ENCODE data around the gene ASB16. TPM values are rescaled to one million over a fixed set of nuclear protein-coding genes. Genes with fewer than 3 reads are reported as not detected.

Gene ASB16
- total and polyA plus RNA-seq, 10 donors = 0.09 to 0.57 (median 0.16) TPM; not detected in 7

DNA sequence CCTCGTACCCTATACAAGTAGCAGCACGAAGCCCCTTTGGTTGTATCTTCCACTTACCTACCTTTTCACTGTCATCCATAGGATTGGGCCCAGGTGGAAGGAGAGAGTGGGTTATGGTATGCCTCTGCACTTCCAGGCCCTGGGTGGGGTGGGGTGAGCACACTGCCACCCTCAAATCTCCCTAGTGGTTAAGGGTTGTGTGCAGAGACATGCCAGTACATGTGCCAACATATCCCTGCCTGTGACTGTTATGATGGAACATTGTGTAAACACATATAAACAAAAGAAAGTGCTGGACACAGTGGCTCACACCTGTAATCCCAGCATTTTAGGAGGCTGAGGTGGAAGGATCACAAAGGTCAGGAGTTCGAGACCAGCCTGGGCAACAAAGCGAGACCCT lies 17.6 kb upstream of the ASB16 start:
- H3K4me1 ChIP-seq = peaks cover 0 to 10% (median 0%) of the 10 kb centered on the region in 6 donors
- H3K36me3 ChIP-seq = peaks cover 0 to 59% (median 0%) of the 10 kb centered on the region in 6 donors
- TF ChIP-seq POLR2A (IDR thresholded peaks at IDR 0.05) (no peak), POLR2AphosphoS5 (IDR thresholded peaks at IDR 0.05) (no peak)
- TF ChIP-seq, protein P1, sequence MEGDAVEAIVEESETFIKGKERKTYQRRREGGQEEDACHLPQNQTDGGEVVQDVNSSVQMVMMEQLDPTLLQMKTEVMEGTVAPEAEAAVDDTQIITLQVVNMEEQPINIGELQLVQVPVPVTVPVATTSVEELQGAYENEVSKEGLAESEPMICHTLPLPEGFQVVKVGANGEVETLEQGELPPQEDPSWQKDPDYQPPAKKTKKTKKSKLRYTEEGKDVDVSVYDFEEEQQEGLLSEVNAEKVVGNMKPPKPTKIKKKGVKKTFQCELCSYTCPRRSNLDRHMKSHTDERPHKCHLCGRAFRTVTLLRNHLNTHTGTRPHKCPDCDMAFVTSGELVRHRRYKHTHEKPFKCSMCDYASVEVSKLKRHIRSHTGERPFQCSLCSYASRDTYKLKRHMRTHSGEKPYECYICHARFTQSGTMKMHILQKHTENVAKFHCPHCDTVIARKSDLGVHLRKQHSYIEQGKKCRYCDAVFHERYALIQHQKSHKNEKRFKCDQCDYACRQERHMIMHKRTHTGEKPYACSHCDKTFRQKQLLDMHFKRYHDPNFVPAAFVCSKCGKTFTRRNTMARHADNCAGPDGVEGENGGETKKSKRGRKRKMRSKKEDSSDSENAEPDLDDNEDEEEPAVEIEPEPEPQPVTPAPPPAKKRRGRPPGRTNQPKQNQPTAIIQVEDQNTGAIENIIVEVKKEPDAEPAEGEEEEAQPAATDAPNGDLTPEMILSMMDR (IDR thresholded peaks at IDR 0.05 in 8 of 11, conservative IDR thresholded peaks at IDR 0.05 in 3 of 11) = no peak
- H3K27ac ChIP-seq = no peak overlapping the region
- no peak for DNase-seq
- WGBS, 5 donors = 95 to 99% (median 98%) methylated on average over 4 of the region's 4 CpGs
- no peaks in the 10 kb centered on the region for H3K9me3 ChIP-seq
- intact Hi-C loops (cut with DNase I; ENCODE audit: low total_unique reads) = no loop called here
- H3K27me3 ChIP-seq (replicated peaks in 1 of 7) = no peaks in the 10 kb centered on the region
- no peak overlapping the region for H3K4me3 ChIP-seq

DNA sequence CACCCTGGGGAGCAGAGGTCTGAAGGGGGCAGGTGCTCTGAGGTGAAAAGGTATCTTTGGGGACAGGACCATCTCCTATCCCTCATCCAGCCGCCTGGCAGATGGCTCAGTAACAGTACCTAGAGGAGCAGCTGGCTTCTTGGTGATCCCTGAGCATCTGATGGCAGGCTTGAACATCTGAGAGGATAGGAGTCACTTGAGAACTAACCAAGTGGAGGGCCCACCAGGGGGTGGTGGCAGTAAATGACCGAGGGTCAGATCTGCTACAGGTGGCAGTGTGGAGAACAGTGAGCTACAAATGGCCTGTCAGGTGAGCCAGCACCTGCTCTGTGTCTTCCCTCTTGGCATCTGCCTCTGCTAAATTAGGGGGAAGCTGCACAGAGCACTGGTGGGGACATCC lies 15.0 kb upstream of the ASB16 start:
- Histone ChIP-seq H3K4me1 (no peaks in the 10 kb centered on the region), H3K4me3 (no peak overlapping the region), H3K27me3 (replicated peaks in 1 of 7) (no peaks in the 10 kb centered on the region), H3K36me3 (peaks cover 0 to 73% (median 0%) of the 10 kb centered on the region in 6 donors), H3K27ac (no peak overlapping the region), H3K9me3 (no peaks in the 10 kb centered on the region)
- intact Hi-C loops (cut with DNase I; ENCODE audit: low total_unique reads) = no loop called here
- DNase-seq = no peak
- WGBS, 5 donors = 91 to 98% (median 93%) methylated on average over 2 of the region's 2 CpGs
- TF ChIP-seq POLR2AphosphoS5 (IDR thresholded peaks at IDR 0.05) (no peak), POLR2A (IDR thresholded peaks at IDR 0.05) (no peak)
- TF ChIP-seq, protein P1 (IDR thresholded peaks at IDR 0.05 in 8 of 11, conservative IDR thresholded peaks at IDR 0.05 in 3 of 11) = no peak

DNA sequence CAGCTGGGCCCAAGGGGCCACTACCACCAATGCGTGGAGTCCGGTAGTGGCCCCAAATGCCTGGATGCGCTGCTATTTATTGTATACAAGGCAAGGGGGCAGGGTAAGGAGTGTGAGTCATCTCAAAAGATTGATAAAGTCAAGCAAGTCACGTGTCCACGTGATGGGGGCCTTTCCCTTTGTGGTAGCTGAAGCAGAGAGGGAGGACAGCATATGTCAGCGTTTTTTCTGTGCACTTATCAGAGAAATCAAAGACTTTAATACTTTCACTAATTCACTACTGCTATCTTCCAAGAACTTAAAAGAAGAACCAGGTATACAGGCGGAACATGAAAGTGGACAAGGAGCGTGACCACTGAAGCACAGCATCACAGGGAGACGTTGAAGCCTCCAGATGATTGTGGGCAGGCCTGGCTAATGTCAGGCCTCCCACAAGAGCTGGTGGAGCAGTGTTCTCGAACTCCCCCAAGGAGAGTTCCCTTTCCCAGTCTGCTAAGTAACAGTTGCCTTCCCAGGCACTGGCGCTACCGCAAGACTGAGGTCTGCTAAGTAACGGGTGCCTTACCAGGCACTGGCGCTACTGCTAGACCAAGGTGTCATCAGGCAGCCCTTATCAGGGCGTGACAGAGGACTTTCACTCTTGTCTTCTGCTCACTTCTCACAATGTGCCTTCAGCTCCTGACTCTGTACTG lies 10.8 kb upstream of the ASB16 start:
- 77 to 90% (median 86%) methylated on average over 15 of the region's 15 CpGs for WGBS, 5 donors
- no peak for DNase-seq
- no peak overlapping the region for H3K4me3 ChIP-seq
- intact Hi-C loops (cut with DNase I; ENCODE audit: low total_unique reads) = loop anchor here (10.0 kb wide), 1 partner anchor 215 kb away; the partner anchor contains the start of gene PPY
- no peaks in the 10 kb centered on the region for H3K27me3 ChIP-seq (replicated peaks in 1 of 7)
- H3K27ac ChIP-seq = no peak overlapping the region
- H3K36me3 ChIP-seq = peaks cover 0 to 61% (median 0%) of the 10 kb centered on the region in 6 donors
- H3K4me1 ChIP-seq = no peaks in the 10 kb centered on the region
- H3K9me3 ChIP-seq = no peaks in the 10 kb centered on the region
- no peak for TF ChIP-seq POLR2AphosphoS5 (IDR thresholded peaks at IDR 0.05)
- TF ChIP-seq, protein P1 (IDR thresholded peaks at IDR 0.05 in 8 of 11, conservative IDR thresholded peaks at IDR 0.05 in 3 of 11) = no peak
- no peak for TF ChIP-seq POLR2A (IDR thresholded peaks at IDR 0.05)

DNA sequence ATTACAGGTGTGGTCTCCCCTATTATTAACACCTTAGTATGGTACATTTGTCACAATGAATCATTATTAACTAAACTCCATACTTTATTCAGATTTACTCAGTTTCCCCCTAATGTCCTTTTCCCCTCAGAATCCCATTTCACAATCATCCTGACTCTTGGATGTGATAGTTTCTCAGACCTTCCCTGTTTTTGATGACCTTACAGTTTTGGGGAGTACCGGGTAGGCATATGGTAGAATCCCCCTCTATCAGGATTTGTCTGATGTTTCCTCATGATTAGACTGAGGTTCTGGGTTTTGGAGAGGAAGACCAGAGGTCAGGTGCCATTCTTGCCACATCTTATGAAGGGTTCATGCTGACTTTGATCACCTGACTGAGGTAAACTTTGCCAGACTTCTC lies 6.0 kb upstream of the ASB16 start:
- intact Hi-C loops (cut with DNase I; ENCODE audit: low total_unique reads) = loop anchor here (10.0 kb wide), 1 partner anchor 220 kb away; the partner anchor contains the start of gene PPY
- no peak for DNase-seq

More for the DNA sequence above, 6.0 kb upstream of the ASB16 start:
- TF ChIP-seq POLR2A (IDR thresholded peaks at IDR 0.05) (no peak), POLR2AphosphoS5 (IDR thresholded peaks at IDR 0.05) (no peak)
- TF ChIP-seq, protein P1 (IDR thresholded peaks at IDR 0.05 in 8 of 11, conservative IDR thresholded peaks at IDR 0.05 in 3 of 11) = no peak
- peaks cover 0 to 9% (median 0%) of the 10 kb centered on the region in 6 donors for H3K4me1 ChIP-seq
- no peak overlapping the region for H3K4me3 ChIP-seq
- H3K9me3 ChIP-seq = no peaks in the 10 kb centered on the region
- H3K36me3 ChIP-seq = peaks cover 0 to 18% (median 0%) of the 10 kb centered on the region in 6 donors
- WGBS, 5 donors = 71 to 90% (median 89%) methylated on average over 1 of the region's 1 CpG
- no peak overlapping the region for H3K27ac ChIP-seq
- H3K27me3 ChIP-seq (replicated peaks in 1 of 7) = no peaks in the 10 kb centered on the region

Measured in spleen (tissue), 11 donors.